HL-60 (cell line): ENCODE measurements around the gene OR4M1.
"Not testable (repeated sequence)": the region's sequence is repeated elsewhere in the genome, so short reads cannot be mapped to it uniquely, and the experiment has no call there.

Experiments used
- GABPA ChIP-seq: IDR thresholded peaks from 2 replicates; pipeline ENCODE4 v1.6.1; 2012; ENCODE audit warnings: low read depth
- POLR2AphosphoS5 ChIP-seq: IDR thresholded peaks from 2 replicates; pipeline ENCODE4 v1.6.1; 2012; ENCODE audit warnings: low read depth
- REST ChIP-seq: IDR thresholded peaks from 2 replicates; pipeline ENCODE4 v1.6.1; 2012; ENCODE audit warnings: low read depth; ENCODE audit not compliant: insufficient replicate concordance
- TF ChIP-seq, protein P1 (sequence below): IDR thresholded peaks from one replicate; pipeline ENCODE4 v1.5.1; 2011; ENCODE audit warnings: low read length, control low read depth, inconsistent platforms; ENCODE audit not compliant: insufficient read depth

GRCh38 chr14:19773204-19773603 is at the start of gene OR4M1:
- not testable (repeated sequence) for TF ChIP-seq GABPA, POLR2AphosphoS5, REST
- TF ChIP-seq, protein P1, sequence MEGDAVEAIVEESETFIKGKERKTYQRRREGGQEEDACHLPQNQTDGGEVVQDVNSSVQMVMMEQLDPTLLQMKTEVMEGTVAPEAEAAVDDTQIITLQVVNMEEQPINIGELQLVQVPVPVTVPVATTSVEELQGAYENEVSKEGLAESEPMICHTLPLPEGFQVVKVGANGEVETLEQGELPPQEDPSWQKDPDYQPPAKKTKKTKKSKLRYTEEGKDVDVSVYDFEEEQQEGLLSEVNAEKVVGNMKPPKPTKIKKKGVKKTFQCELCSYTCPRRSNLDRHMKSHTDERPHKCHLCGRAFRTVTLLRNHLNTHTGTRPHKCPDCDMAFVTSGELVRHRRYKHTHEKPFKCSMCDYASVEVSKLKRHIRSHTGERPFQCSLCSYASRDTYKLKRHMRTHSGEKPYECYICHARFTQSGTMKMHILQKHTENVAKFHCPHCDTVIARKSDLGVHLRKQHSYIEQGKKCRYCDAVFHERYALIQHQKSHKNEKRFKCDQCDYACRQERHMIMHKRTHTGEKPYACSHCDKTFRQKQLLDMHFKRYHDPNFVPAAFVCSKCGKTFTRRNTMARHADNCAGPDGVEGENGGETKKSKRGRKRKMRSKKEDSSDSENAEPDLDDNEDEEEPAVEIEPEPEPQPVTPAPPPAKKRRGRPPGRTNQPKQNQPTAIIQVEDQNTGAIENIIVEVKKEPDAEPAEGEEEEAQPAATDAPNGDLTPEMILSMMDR, result not testable (repeated sequence)
